Thyroid gland (tissue), 4 donors: ENCODE measurements around the gene GUCY1A1. TPM values are rescaled to one million over a fixed set of nuclear protein-coding genes. Genes with fewer than 3 reads are reported as not detected.

Source experiments
- DNase-seq, 2 donors: peaks; one replicate each; pipeline ENCODE4 v3.0.0-alpha.2; 2019
- H3K27ac ChIP-seq, 3 donors: fragments of 200-600 bp; sonication (generic); 1 replicate in 2 of 3; 2 replicates in 1 of 3; pipeline ENCODE4 v1.5.1; 2016 to 2019; ENCODE audit warnings: mild to moderate bottlenecking in 1 of 3, moderate library complexity in 1 of 3
- H3K27me3 ChIP-seq: fragments of 200-600 bp; sonication (generic); one replicate; pipeline ENCODE4 v1.5.1; 2019
- H3K36me3 ChIP-seq, 2 donors: fragments of 200-600 bp; sonication (generic); one replicate each; pipeline ENCODE4 v1.5.1; 2016 to 2019
- H3K4me1 ChIP-seq, 2 donors: fragments of 200-600 bp; sonication (generic); one replicate each; pipeline ENCODE4 v1.5.1; 2017 to 2019
- H3K4me3 ChIP-seq, 3 donors: fragments of 200-600 bp; sonication (generic); replicated peaks in 1 of 3; 1 replicate in 2 of 3; 2 replicates in 1 of 3; pipeline ENCODE4 v1.5.1; 2016; ENCODE audit warnings: mild to moderate bottlenecking in 1 of 3
- H3K9me3 ChIP-seq: fragments of 200-600 bp; sonication (generic); one replicate; pipeline ENCODE4 v1.5.1; 2017
- CTCF ChIP-seq, 6 experiments: fragments of 200-600 bp in 3 of 6; fragments of 450-650 bp in 3 of 6; sonication (generic) in 3 of 6; IDR thresholded peaks; one replicate each; pipeline ENCODE4 v1.5.1; 2016 to 2019; ENCODE audit warnings: antibody characterized with exemption in 6 of 6, mild to moderate bottlenecking in 2 of 6, inconsistent platforms in 1 of 6, moderate library complexity in 1 of 6
- POLR2A ChIP-seq, 2 donors: fragments of 450-650 bp; IDR thresholded peaks; one replicate each; pipeline ENCODE4 v1.6.1; 2017; ENCODE audit warnings: antibody characterized with exemption in 2 of 2, mild to moderate bottlenecking in 2 of 2, moderate library complexity in 1 of 2
- WGBS, 2 donors: methylation state at CpG; one replicate each; pipeline ENCODE4 v1.1.5; 2017; 5-methylcytosine and 5-hydroxymethylcytosine counted together
- intact Hi-C: fragments of 100-400 bp; cut with DNase I; formaldehyde crosslinking; loops from one replicate; pipeline ENCODE4 v1.15.1; 2023
- total RNA-seq, 4 donors: library from RNA; depleted of rRNA; stranded (reverse); fragments of >200 nt; gene quantifications; one replicate each; pipeline ENCODE4 v1.2.3, GENCODE V29; 2016

Gene GUCY1A1
- total RNA-seq, 4 donors from 2014 or later: 11.4 to 25.8 (median 17.5) TPM

GRCh38 chr4:155774033-155774432, 107.4 kb downstream of the GUCY1A1 start:
- H3K4me3 ChIP-seq: no peak overlapping the region
- no peaks in the 10 kb centered on the region for H3K9me3 ChIP-seq
- no peaks in the 10 kb centered on the region for H3K36me3 ChIP-seq
- no peaks in the 10 kb centered on the region for H3K27me3 ChIP-seq
- no peak overlapping the region for H3K27ac ChIP-seq
- no peak for TF ChIP-seq POLR2A (IDR thresholded peaks at IDR 0.05)
- TF ChIP-seq CTCF (IDR thresholded peaks at IDR 0.05): no peak
- intact Hi-C loops: no loop called here
- WGBS, 2 donors: 80 to 90% methylated on average over 4 of the region's 4 CpGs
- peaks cover 5 to 15% of the 10 kb centered on the region in 2 donors for H3K4me1 ChIP-seq
- DNase-seq: no peak

GRCh38 chr4:155777971-155778735, 111.5 kb downstream of the GUCY1A1 start:
- Histone ChIP-seq H3K27ac (peak overlapping the region in 2 of 3 donors; percentile 63 to 69), H3K36me3 (no peaks in the 10 kb centered on the region), H3K4me3 (no peak overlapping the region), H3K9me3 (no peaks in the 10 kb centered on the region), H3K27me3 (no peaks in the 10 kb centered on the region), H3K4me1 (peaks cover 5 to 15% of the 10 kb centered on the region in 2 donors)
- intact Hi-C loops: no loop called here
- TF ChIP-seq POLR2A (IDR thresholded peaks at IDR 0.05): no peak
- no peak for TF ChIP-seq CTCF (IDR thresholded peaks at IDR 0.05)
- 49 to 53% methylated on average over 3 of the region's 3 CpGs for WGBS, 2 donors
- DNase-seq: no peak

GRCh38 chr4:155780775-155781174, 114.1 kb downstream of the GUCY1A1 start:
- Histone ChIP-seq H3K27me3 (no peaks in the 10 kb centered on the region), H3K4me3 (no peak overlapping the region), H3K9me3 (no peaks in the 10 kb centered on the region), H3K36me3 (no peaks in the 10 kb centered on the region), H3K4me1 (peaks cover 5 to 15% of the 10 kb centered on the region in 2 donors), H3K27ac (no peak overlapping the region)
- TF ChIP-seq POLR2A (IDR thresholded peaks at IDR 0.05) (no peak), CTCF (IDR thresholded peaks at IDR 0.05) (no peak)
- intact Hi-C loops: loop anchor here (10.0 kb wide), 1 partner anchor 256 kb away; no protein-coding TSS in a partner anchor
- no peak for DNase-seq
- WGBS, 2 donors: 77 to 85% methylated on average over 1 of the region's 1 CpG

- Histone ChIP-seq H3K27ac (no peak overlapping the region), H3K9me3 (no peaks in the 10 kb centered on the region), H3K4me3 (no peak overlapping the region), H3K36me3 (no peaks in the 10 kb centered on the region), H3K27me3 (no peaks in the 10 kb centered on the region), H3K4me1 (peaks cover 5 to 15% of the 10 kb centered on the region in 2 donors)
- 88 to 98% methylated on average over 4 of the region's 4 CpGs for WGBS, 2 donors
- no peak for DNase-seq
- intact Hi-C loops: loop anchor here (10.0 kb wide), 1 partner anchor 257 kb away; no protein-coding TSS in a partner anchor
- TF ChIP-seq CTCF (IDR thresholded peaks at IDR 0.05): no peak
- no peak for TF ChIP-seq POLR2A (IDR thresholded peaks at IDR 0.05)
Measured at GRCh38 chr4:155781249-155781831, 114.7 kb downstream of the GUCY1A1 start.

Other genes starting within 250 kb of the GUCY1A1 start
- 10 to 100 TPM in 1 of 4 donors, 1 to 10 TPM in 3; 5.0 to 11.3 (median 7.3) TPM for gene GUCY1B1, start 92.2 kb downstream of the GUCY1A1 start, total RNA-seq
- gene ASIC5, start 199.4 kb downstream of the GUCY1A1 start, total RNA-seq: not detected
- not detected for gene TDO2, start 236.8 kb downstream of the GUCY1A1 start, total RNA-seq